SK-N-MC (cell line): ENCODE results near the gene USP7.

Source experiments
- DNase-seq: peaks from one replicate; pipeline ENCODE4 v3.0.0-alpha.2; 2011; ENCODE audit warnings: low read depth, low spot score
- H3K27ac ChIP-seq: fragments of 200-600 bp; sonication (generic); 2 replicates; pipeline ENCODE4 v1.5.1; 2016; ENCODE audit warnings: mixed run types
- H3K36me3 ChIP-seq: fragments of 200-600 bp; sonication (generic); 2 replicates; pipeline ENCODE4 v1.6.1; 2017; ENCODE audit warnings: antibody characterized with exemption, low read length, mixed read lengths; ENCODE audit not compliant: insufficient read depth
- H3K4me3 ChIP-seq: fragments of 200-600 bp; sonication (generic); 2 replicates; pipeline ENCODE4 v1.5.1; 2016
- H3K9ac ChIP-seq: fragments of 200-600 bp; sonication (generic); 2 replicates; pipeline ENCODE4 v1.8.0; 2017; ENCODE audit warnings: mixed run types, mixed read lengths; ENCODE audit not compliant: insufficient read length
- H3K9me3 ChIP-seq: fragments of 200-600 bp; sonication (generic); 2 replicates; pipeline ENCODE4 v1.6.1; 2017; ENCODE audit warnings: low read depth, mild to moderate bottlenecking, antibody characterized with exemption, low read length, moderate library complexity, mixed read lengths
- EZH2 ChIP-seq: fragments of 200-600 bp; sonication (generic); IDR thresholded peaks from one replicate; pipeline ENCODE4 v1.6.1; 2017; ENCODE audit warnings: antibody characterized with exemption
- FOXP2 ChIP-seq: optimal IDR thresholded peaks from 2 replicates; pipeline ENCODE3; 2011; ENCODE audit warnings: mild to moderate bottlenecking, moderate library complexity; ENCODE audit not compliant: insufficient read depth; ENCODE audit errors: extremely low read length, control extremely low read depth
- POLR2AphosphoS5 ChIP-seq: IDR thresholded peaks from 2 replicates; pipeline ENCODE4 v1.6.1; 2012; ENCODE audit warnings: mild to moderate bottlenecking, low read depth, low read length, borderline replicate concordance

Gene USP7

DNA sequence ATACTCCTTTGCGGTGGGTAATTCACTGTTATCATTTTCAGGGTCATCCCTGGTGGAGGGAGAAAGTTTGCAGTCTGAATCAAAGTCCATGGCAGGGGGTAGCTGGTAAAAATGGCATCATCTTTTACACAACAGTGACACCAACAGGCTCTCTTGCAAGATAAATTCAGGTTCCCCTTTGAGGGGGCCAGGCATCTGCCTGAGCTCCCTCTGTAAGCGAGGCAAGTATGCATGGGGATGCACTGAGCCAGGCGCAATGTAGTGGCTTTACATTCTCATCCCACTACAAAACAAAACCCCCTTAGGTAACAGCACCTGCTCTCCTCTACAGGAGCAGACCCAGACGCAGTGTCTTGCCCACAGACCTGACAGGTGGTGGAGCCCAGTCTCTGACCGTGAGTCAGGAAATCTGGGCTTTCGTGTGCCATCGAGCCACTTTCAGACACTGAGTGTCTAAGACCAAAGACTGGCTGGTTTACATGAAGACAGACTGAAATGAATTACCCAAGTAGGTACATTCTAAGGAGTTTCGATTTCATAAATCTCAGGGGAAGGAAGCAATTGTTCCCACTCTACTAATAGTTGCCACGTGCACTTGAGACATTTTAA is 63.9 kb downstream of the USP7 start:
- no peak for DNase-seq

DNA sequence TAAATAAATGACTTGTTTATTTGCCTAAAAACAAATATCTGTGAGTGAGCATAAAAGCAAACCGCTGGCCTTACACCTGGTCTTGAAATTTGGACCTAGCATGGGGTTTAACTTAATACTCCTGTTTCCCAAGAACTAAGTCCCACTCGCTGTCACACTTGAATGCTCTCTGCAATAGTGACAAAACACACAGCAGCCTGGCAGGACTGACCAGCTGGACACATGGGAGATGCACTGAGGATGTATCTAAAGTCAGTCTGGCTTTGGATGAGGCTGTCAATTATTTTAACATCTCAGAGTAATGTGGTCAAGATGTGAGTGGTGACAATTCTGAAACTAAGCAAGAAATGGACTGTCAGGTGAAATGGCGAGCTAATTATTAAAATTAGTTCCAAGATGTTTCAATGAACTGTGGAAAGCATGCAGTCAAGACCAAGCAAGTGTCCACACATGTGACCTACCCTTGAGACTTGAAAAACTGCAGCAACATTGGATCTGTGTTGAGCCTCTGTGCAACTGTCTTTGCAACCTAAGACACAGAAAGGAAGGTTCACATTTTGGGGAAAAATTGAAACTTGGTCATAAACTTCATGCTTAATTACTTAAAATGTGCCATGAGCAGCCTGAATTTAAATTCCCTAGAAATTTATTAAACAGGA is 64.9 kb downstream of the USP7 start:
- no peak overlapping the region for H3K4me3 ChIP-seq
- H3K27ac ChIP-seq = no peak overlapping the region
- no peak for DNase-seq
- TF ChIP-seq FOXP2 (no peak), EZH2 (no peak), POLR2AphosphoS5 (no peak)
- no peaks in the 10 kb centered on the region for H3K9me3 ChIP-seq
- H3K36me3 ChIP-seq = peaks cover 95% of the 10 kb centered on the region
- no peak overlapping the region for H3K9ac ChIP-seq

More for the DNA sequence above, 63.9 kb downstream of the USP7 start:
- peaks cover 93% of the 10 kb centered on the region for H3K36me3 ChIP-seq
- H3K27ac ChIP-seq = no peak overlapping the region
- TF ChIP-seq POLR2AphosphoS5 (no peak), FOXP2 (no peak), EZH2 (no peak)
- H3K9me3 ChIP-seq = no peaks in the 10 kb centered on the region
- H3K4me3 ChIP-seq = no peak overlapping the region
- no peak overlapping the region for H3K9ac ChIP-seq

DNA sequence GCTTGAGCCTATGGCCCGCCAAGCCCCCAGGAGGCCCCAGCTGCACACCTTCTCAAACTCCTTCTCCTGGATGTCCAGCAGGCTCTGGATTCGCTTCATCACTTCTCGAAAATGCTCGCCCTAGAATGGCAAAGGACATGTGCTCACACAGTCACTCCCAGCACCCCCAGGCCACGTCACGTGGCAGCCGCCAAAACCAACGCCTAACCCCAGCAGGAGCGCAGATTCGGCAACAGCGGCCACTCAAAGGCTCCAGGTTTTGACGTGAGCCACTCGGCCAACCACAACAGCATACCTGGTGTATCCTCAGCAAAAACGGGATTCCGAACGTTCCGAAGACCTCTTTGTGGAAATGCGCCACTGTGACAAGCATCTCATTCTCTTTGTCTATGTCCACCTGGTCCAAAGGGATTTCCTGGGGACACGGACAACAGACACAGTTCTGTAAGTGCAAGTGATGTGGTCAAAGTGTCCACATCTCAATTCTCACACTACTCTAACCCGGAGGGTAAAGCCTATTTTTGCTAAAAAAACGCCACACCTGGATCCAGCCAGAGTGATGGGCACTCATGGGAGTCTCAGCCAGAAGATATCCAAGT is 68.9 kb downstream of the USP7 start:
- Histone ChIP-seq H3K27ac (no peak overlapping the region), H3K36me3 (peaks cover 91% of the 10 kb centered on the region), H3K4me3 (no peak overlapping the region), H3K9me3 (no peaks in the 10 kb centered on the region), H3K9ac (no peak overlapping the region)
- TF ChIP-seq EZH2 (no peak), FOXP2 (no peak), POLR2AphosphoS5 (no peak)
- no peak for DNase-seq

GRCh38 chr16:8893976-8894690 is 69.6 kb downstream of the USP7 start:
- no peak overlapping the region for H3K27ac ChIP-seq
- H3K4me3 ChIP-seq = no peak overlapping the region
- peaks cover 85% of the 10 kb centered on the region for H3K36me3 ChIP-seq
- H3K9me3 ChIP-seq = no peaks in the 10 kb centered on the region
- TF ChIP-seq POLR2AphosphoS5 = no peak
- TF ChIP-seq EZH2 = no peak
- TF ChIP-seq FOXP2 = no peak
- H3K9ac ChIP-seq = no peak overlapping the region
- DNase-seq = no peak

- Histone ChIP-seq H3K9ac (no peak overlapping the region), H3K36me3 (peaks cover 78% of the 10 kb centered on the region), H3K4me3 (no peak overlapping the region), H3K9me3 (no peaks in the 10 kb centered on the region), H3K27ac (0 out of 2 replicates have a peak overlapping the region, but pooled peaks have one; percentile 46)
- no peak for TF ChIP-seq EZH2
- no peak for TF ChIP-seq FOXP2
- no peak for TF ChIP-seq POLR2AphosphoS5
- no peak for DNase-seq
Measured at GRCh38 chr16:8893426-8893825, 70.3 kb downstream of the USP7 start.

DNA sequence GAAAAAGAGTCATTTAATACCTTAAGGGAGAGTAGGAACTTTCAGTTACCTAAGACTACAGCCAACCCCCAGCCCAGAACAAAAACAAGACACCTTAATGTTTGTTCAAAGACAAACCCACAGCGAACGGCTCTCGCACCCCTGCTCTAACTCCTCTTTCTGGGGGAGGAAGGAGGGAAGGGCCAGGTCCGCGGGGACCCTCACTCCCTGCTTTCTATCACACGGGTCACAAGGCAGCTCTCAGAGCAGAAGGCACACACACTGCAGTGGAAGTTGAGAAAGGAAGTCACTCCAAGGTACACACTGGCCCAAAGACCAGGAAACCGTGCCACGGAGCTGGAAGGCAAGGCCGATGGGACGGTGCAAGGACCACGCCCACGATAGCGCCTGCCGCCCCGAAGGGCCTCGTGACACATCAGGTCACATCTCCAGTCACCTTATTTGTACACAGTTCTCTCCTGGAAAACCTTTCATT is 71.6 kb downstream of the USP7 start:
- no peak for TF ChIP-seq POLR2AphosphoS5
- TF ChIP-seq EZH2 = no peak
- no peak for TF ChIP-seq FOXP2
- Histone ChIP-seq H3K9ac (no peak overlapping the region), H3K9me3 (no peaks in the 10 kb centered on the region), H3K4me3 (no peak overlapping the region), H3K36me3 (peaks cover 68% of the 10 kb centered on the region), H3K27ac (0 out of 2 replicates have a peak overlapping the region, but pooled peaks have one; percentile 26)
- DNase-seq = no peak

- DNase-seq = no peak
- TF ChIP-seq EZH2 (no peak), FOXP2 (no peak), POLR2AphosphoS5 (no peak)
- Histone ChIP-seq H3K36me3 (peaks cover 53% of the 10 kb centered on the region), H3K9ac (no peak overlapping the region), H3K9me3 (no peaks in the 10 kb centered on the region), H3K4me3 (no peak overlapping the region), H3K27ac (no peak overlapping the region)
Measured at GRCh38 chr16:8890549-8890921, 73.2 kb downstream of the USP7 start.

GRCh38 chr16:8889893-8890548 is 73.7 kb downstream of the USP7 start:
- Histone ChIP-seq H3K9ac (no peak overlapping the region), H3K27ac (no peak overlapping the region), H3K4me3 (no peak overlapping the region), H3K9me3 (no peaks in the 10 kb centered on the region), H3K36me3 (peaks cover 48% of the 10 kb centered on the region)
- TF ChIP-seq EZH2 (no peak), FOXP2 (no peak), POLR2AphosphoS5 (no peak; the same call in 1 of the 2 replicates)
- no peak for DNase-seq
